Endometrial microvascular endothelial cells (primary cell): ENCODE data around the gene CRIM1. TPM values are rescaled to one million over a fixed set of nuclear protein-coding genes. Genes with fewer than 3 reads are reported as not detected.

ENCODE experiments used
- in situ Hi-C: cut with HindIII; loops from 2 replicates; pipeline ENCODE4 v1.10.0; 2017; ENCODE audit warnings: low sequenced_read_pairs, low pct_unique_long_range_greater_than_20kb; ENCODE audit errors: inconsistent ontology term
- total RNA-seq: library from RNA; depleted of rRNA; stranded (reverse); fragments of >200 nt; gene quantifications from one replicate; pipeline ENCODE4 v1.2.3, GENCODE V29; 2015; ENCODE audit errors: inconsistent ontology term

The CRIM1 gene
- total RNA-seq, 1 donor from 2014 or later = 906 TPM

GRCh38 chr2:36485521-36485920, 129.9 kb downstream of the CRIM1 start:
- in situ Hi-C loops = no loop called here

DNA sequence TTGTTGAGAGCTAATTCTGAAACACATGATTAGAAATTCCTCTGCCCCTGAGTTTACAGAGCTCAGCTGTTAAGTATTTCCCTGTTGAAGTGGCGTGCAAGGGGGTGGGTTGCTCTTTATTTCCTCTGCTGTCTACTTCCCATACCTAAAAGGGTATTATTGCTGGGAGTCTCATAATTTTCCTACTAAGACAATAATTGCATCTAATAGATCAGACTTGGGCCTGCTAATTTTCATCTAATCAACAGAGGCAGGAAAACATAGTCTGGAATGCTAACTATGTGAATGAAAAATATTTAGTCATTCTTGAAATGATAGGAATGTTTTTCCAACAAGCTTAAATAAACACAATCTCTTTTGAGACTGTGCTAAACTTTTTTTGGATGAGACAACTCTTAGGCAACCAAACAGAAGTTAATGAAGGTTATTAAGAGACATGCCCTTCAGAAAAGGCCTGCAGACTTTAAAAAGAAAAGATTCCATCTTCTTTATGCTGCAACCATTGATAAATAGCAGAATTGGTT, 131.0 kb downstream of the CRIM1 start:
- in situ Hi-C loops = no loop called here

GRCh38 chr2:36487947-36488346, 132.4 kb downstream of the CRIM1 start:
- in situ Hi-C loops = no loop called here

GRCh38 chr2:36489281-36489680, 133.7 kb downstream of the CRIM1 start:
- in situ Hi-C loops = no loop called here

- in situ Hi-C loops = no loop called here
These were observed 135.2 kb downstream of the CRIM1 start for GRCh38 chr2:36490749-36491148.

- in situ Hi-C loops = no loop called here
These were observed 136.8 kb downstream of the CRIM1 start for GRCh38 chr2:36492216-36492945.

DNA sequence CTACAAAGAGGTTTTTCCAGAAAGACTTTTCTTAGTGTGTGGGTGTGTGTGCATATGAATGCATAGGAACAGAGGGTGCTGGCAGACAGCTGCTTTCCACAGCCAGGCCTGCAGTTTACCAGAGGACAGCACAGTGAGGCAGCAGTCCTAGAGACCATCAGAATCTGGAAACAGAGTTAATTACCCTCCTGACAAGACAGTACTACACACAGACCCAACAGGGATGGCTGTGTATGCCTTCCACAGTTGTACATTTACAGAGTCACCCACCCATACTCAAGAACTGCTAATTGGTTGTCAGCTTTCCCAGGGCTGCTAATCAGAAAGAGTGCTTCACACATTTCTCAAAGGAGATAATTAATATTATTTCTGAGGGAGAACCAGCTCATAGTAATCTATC, 137.7 kb downstream of the CRIM1 start:
- in situ Hi-C loops = no loop called here

- in situ Hi-C loops = no loop called here
These were observed 142.1 kb downstream of the CRIM1 start for GRCh38 chr2:36497570-36498163.

GRCh38 chr2:36499128-36499820, 143.7 kb downstream of the CRIM1 start:
- in situ Hi-C loops = no loop called here

- in situ Hi-C loops = no loop called here
These were observed 144.5 kb downstream of the CRIM1 start for GRCh38 chr2:36500072-36500471.

DNA sequence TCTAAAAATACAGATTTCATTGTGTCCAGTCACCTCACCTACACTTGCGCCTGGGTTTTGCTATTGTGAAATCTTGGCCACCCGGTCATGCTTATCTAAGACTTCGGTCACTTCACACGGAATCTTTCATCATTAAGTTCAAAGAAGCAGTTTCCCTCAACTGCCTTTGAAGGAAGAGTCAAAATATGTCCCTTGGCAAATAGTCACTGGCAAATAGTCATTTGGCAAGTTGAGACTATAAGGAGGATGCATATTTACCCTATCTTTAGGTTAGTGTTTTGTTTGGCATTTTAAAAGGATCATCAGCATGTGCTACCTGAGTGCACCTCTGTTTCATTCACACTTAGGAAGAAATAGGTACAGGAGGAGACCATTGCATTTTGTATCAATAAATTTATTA, 146.5 kb downstream of the CRIM1 start:
- in situ Hi-C loops = no loop called here

- in situ Hi-C loops = no loop called here
These were observed 151.8 kb downstream of the CRIM1 start for GRCh38 chr2:36507408-36507812.

GRCh38 chr2:36509075-36509474, 153.5 kb downstream of the CRIM1 start:
- in situ Hi-C loops = no loop called here

GRCh38 chr2:36511858-36512603, 156.5 kb downstream of the CRIM1 start:
- in situ Hi-C loops = no loop called here

DNA sequence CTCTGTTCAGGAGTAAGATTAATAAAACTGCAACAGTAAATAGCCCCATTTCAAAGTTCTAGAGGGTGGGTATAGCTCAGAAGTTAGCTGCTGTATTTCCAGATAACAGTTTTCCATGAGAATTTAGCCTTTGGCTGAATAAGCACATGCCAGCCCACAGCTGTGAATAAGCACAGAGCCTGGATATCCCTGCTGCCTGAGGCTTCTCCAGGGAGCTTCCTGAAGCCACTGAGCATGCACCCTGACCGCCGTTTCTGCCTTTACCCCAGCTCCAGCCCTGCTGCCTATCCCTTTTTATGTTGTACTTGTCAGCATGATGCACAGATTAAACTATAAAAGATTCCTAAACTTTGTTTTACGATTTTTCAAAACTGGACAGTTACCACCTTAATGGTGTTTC, 157.1 kb downstream of the CRIM1 start:
- in situ Hi-C loops = no loop called here

- in situ Hi-C loops = no loop called here
These were observed 158.1 kb downstream of the CRIM1 start for GRCh38 chr2:36513661-36514060.

DNA sequence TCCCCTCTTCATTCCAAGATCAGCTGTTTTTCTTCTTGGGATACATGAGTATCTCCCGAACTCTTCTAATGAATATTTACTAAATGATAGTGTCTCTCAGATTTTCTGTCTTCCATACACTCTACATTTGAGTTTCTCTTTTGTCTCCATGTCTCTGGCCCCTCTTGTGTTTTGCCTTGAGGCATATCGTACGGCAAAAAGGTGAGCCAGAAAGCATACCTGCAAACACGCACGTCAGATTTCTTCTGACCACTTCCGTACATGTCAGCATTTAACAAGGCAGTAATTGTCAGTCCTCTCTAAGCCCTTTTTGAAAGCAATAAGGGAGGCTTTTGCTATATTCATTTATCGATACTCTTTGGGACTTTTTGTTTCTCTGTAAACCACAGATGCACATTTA, 160.0 kb downstream of the CRIM1 start:
- in situ Hi-C loops = no loop called here

- in situ Hi-C loops = no loop called here
These were observed 160.7 kb downstream of the CRIM1 start for GRCh38 chr2:36516136-36516870.

DNA sequence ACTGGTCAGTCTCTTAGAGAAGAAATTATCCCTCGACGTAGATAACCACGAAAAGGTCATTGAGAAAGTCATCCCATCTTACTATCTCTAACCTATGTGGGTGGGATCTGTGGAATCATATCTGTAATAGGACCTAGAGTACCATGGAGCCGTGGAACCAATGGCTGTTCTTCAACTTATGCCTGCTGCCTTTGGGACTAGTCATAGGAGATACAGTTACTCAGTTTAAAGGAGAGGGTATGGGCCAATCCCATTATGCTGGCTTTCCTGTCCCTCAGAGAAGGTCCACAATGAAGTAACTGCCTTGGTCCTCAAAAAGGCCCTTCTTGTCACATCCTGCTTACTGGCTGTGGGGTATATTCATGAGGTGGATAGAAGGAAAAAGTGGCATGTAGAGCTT, 164.9 kb downstream of the CRIM1 start:
- in situ Hi-C loops = no loop called here
